NCI-H1105 (cell line): ENCODE measurements around the gene GDNF.
"Not testable (repeated sequence)": the region's sequence is repeated elsewhere in the genome, so short reads cannot be mapped to it uniquely, and the experiment has no call there.

Source experiments
- DNase-seq: peaks from one replicate; lab custom pipeline; 2025; lab: John Stamatoyannopoulos, UW

Gene GDNF

GRCh38 chr5:37839407-37840052 lies at the start of gene GDNF:
TSS of gene GDNF (minus strand) at chr5:37840041. CDS start at chr5:37834796, 5,245 bp downstream.
- DNase-seq = peak; percentile 50

GRCh38 chr5:37888476-37888875 lies 48.6 kb upstream of the GDNF start:
- no peak for DNase-seq

GRCh38 chr5:37886242-37886905 lies 46.5 kb upstream of the GDNF start:
- no peak for DNase-seq

GRCh38 chr5:37882636-37883035 lies 42.8 kb upstream of the GDNF start:
- no peak for DNase-seq

GRCh38 chr5:37881359-37881758 lies 41.5 kb upstream of the GDNF start:
- DNase-seq = no peak

GRCh38 chr5:37876943-37877342 lies 37.1 kb upstream of the GDNF start:
- no peak for DNase-seq

GRCh38 chr5:37876245-37876644 lies 36.4 kb upstream of the GDNF start:
- DNase-seq = no peak

GRCh38 chr5:37875051-37875787 lies 35.4 kb upstream of the GDNF start:
- no peak for DNase-seq

- DNase-seq = no peak
Observed at GRCh38 chr5:37873988-37874387, 34.1 kb upstream of the GDNF start.

GRCh38 chr5:37871023-37871815 lies 31.4 kb upstream of the GDNF start:
- no peak for DNase-seq

GRCh38 chr5:37869216-37869615 lies 29.4 kb upstream of the GDNF start:
- DNase-seq = no peak

- no peak for DNase-seq
Observed at GRCh38 chr5:37867654-37868053, 27.8 kb upstream of the GDNF start.

GRCh38 chr5:37862907-37863306 lies 23.1 kb upstream of the GDNF start:
- DNase-seq = not testable (repeated sequence)

- DNase-seq = no peak
Observed at GRCh38 chr5:37860206-37860605, 20.4 kb upstream of the GDNF start.

GRCh38 chr5:37859805-37860204 lies 20.0 kb upstream of the GDNF start:
- no peak for DNase-seq

GRCh38 chr5:37858250-37858649 lies 18.4 kb upstream of the GDNF start:
- no peak for DNase-seq

GRCh38 chr5:37857696-37858095 lies 17.9 kb upstream of the GDNF start:
- no peak for DNase-seq

GRCh38 chr5:37855438-37855837 lies 15.6 kb upstream of the GDNF start:
- DNase-seq = no peak

GRCh38 chr5:37851305-37851704 lies 11.5 kb upstream of the GDNF start:
- DNase-seq = no peak

GRCh38 chr5:37850226-37850865 lies 10.5 kb upstream of the GDNF start:
- DNase-seq = no peak

GRCh38 chr5:37849641-37850040 lies 9.8 kb upstream of the GDNF start:
- no peak for DNase-seq

GRCh38 chr5:37847978-37848425 lies 8.2 kb upstream of the GDNF start:
- DNase-seq = peak; percentile 78
